HG02678 (cell line): ENCODE results near the gene ACCSL.

Source experiments
- ATAC-seq: cut with Tn5 transposase; IDR thresholded peaks from one replicate; pipeline ENCODE4 v1.9.1; 2021; ENCODE audit warnings: mild to moderate bottlenecking, moderate library complexity; ENCODE audit not compliant: unreplicated experiment

ACCSL gene

GRCh38 chr11:44094260-44094868, 46.6 kb downstream of the ACCSL start:
- ATAC-seq: peak; percentile 44

GRCh38 chr11:44095506-44096359, 48.0 kb downstream of the ACCSL start, which contains the start of gene EXT2:
TSS of gene EXT2 (plus strand) at chr11:44095678. CDS start at chr11:44107713, 12,035 bp downstream.
- peak; percentile 96 for ATAC-seq

GRCh38 chr11:44096360-44097185, 48.8 kb downstream of the ACCSL start:
- ATAC-seq: no peak

- ATAC-seq: no peak
Observed at GRCh38 chr11:44097821-44098220, 50.0 kb downstream of the ACCSL start.

GRCh38 chr11:44101098-44101497, 53.3 kb downstream of the ACCSL start:
- ATAC-seq: no peak

- ATAC-seq: no peak
Observed at GRCh38 chr11:44104481-44105294, 56.9 kb downstream of the ACCSL start.

GRCh38 chr11:44108260-44108659, 60.5 kb downstream of the ACCSL start:
- no peak for ATAC-seq
